ENCODE measurements around the gene C20orf173.

C20orf173 gene

DNA sequence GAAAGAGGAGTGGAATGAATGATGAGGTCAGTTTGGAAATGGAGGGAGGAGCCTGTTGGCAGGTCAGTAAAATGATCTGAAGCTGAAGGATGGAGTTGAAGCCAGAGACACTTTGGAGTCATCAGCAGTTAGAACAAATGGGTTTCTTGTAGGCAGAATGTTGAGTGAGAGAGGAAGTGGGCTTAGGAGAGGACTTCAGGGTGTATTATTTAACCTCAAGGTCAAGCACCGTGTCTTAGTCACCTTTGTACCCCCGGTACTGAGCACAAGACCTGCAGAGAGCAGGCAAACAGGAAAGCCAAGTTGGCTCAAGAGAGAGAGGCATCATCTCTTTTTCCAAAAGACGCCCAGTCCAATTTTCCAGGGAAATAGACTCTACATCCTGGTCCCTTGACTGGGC lies 23.3 kb downstream of the C20orf173 start:
- DNase-seq: no peak

DNA sequence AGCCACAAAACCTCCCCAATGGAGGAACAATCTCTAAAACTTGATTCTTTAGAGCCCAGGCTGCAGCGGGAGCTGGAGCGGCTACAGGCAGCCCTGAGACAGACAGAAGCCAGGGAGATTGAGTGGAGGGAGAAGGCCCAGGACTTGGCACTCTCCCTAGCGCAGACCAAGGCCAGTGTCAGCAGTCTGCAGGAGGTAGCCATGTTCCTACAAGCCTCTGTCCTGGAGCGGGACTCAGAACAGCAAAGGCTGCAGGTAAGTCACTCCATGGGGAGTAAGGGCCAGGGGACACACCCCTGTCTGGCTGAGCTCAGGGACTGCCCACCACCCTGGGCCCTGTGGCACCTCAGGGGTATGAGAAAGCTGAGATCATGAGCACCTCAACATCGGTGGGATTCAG lies 24.7 kb downstream of the C20orf173 start:
- DNase-seq: no peak

DNA sequence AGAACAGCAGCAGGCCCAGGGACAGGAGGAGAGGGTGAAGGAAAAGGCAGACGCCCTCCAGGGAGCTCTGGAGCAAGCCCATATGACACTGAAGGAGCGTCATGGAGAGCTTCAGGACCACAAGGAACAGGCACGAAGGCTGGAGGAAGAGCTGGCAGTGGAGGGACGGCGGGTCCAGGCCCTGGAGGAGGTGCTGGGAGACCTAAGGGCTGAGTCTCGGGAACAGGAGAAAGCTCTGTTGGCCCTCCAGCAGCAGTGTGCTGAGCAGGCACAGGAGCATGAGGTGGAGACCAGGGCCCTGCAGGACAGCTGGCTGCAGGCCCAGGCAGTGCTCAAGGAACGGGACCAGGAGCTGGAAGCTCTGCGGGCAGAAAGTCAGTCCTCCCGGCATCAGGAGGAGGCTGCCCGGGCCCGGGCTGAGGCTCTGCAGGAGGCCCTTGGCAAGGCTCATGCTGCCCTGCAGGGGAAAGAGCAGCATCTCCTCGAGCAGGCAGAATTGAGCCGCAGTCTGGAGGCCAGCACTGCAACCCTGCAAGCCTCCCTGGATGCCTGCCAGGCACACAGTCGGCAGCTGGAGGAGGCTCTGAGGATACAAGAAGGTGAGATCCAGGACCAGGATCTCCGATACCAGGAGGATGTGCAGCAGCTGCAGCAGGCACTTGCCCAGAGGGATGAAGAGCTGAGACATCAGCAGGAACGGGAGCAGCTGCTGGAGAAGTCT lies 25.5 kb downstream of the C20orf173 start:
- DNase-seq: no peak

DNA sequence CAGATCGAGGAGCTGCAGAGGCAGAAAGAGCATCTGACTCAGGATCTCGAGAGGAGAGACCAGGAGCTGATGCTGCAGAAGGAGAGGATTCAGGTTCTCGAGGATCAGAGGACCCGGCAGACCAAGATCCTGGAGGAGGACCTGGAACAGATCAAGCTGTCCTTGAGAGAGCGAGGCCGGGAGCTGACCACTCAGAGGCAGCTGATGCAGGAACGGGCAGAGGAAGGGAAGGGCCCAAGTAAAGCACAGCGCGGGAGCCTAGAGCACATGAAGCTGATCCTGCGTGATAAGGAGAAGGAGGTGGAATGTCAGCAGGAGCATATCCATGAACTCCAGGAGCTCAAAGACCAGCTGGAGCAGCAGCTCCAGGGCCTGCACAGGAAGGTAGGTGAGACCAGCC lies 26.2 kb downstream of the C20orf173 start:
- DNase-seq: no peak

DNA sequence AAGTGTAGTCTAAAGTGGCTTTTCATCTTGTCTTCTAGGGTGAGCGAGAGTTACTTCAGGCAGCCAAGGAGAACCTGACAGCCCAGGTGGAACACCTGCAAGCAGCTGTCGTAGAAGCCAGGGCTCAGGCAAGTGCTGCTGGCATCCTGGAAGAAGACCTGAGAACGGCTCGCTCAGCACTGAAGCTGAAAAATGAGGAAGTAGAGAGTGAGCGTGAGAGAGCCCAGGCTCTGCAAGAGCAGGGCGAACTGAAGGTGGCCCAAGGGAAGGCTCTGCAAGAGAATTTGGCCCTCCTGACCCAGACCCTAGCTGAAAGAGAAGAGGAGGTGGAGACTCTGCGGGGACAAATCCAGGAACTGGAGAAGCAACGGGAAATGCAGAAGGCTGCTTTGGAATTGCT lies 27.1 kb downstream of the C20orf173 start:
- no peak for DNase-seq

DNA sequence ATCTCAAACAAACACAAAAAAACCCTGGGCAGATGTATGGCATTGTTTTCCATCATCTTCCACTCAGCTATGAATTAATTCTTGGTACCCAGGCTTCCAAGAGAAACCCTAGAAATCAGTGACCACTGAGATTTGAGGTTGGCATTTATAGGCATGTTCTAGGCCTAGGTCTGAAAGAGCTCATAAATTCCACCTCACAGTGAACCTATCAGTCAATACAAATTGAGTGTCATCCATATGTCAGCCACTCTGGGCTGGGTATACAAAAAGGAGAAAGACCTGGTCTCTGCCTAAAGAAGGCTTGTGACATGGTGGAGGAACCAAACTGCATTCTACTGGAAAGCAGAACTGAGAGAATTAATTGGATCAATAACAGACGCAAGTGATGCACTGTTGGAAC lies 30.2 kb downstream of the C20orf173 start:
- no peak for DNase-seq

DNA sequence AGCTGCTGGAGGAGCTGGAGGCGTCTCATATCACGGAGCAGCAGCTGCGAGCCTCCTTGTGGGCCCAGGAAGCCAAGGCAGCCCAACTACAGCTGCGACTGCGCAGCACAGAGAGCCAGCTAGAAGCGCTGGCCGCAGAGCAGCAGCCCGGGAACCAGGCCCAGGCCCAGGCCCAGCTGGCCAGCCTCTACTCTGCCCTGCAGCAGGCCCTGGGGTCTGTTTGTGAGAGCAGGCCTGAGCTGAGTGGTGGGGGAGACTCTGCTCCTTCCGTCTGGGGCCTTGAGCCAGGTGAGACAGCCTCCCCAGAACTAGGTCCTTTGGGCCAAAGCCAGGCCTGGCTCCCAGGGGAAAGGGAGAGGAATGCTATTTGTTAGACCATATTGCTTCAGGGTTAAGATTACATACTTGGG lies 31.7 kb downstream of the C20orf173 start:
- no peak for DNase-seq

DNA sequence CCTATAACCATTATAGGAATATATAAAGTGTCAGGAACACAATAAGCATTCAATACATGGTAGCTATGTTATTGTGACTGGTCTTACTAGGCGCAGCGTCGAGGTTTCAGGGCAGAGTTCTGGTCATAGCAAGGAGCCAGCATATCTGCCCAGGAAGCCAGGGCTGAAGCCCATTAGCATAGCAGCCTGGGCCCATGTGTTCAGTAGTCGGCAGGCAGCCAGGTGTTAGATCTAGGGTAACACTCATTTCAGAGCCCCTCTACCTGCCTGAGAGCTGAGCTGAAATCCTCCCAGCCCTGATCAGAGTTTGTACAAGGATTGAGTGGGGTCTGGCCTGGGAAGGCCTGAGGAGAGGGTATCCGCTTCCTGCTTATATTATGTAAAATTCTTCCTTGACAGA lies 32.1 kb downstream of the C20orf173 start:
- DNase-seq: no peak

DNA sequence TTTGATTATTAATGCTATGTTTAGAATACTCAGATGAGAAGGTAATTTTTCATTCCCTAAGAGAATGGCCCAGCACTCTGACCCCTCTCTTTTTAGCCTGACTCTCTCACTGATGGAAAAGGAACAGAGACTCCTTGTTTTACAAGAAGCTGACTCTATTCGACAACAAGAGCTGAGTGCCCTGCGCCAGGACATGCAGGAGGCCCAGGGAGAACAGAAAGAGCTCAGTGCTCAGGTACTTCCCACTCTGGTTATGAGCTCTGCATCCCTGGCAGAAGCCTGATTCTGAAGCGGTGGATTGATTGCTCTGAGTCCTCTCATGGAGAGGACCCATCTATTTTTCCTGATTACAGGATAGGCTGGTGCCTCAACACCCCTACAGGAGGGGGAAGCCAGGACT lies 33.0 kb downstream of the C20orf173 start:
- no peak for DNase-seq

DNA sequence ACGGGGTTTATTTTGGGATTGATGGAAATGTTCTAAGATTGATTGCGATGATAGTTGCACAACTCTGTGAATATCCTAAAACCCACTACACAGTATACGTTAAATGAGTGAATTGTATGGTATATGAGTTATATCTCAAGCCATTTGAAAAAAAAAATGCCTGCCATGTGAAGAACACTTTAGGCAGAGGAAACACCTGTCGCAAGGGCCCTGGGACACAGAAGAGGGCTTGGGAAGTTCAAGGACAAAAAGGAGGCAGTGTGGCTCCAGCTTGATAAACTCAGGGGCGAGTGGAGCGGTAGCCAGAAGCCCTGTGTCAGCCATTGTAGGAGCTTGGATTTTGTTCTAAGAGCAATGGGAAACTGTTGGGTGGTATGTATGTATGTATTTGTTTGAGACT lies 37.1 kb downstream of the C20orf173 start:
- no peak for DNase-seq

DNA sequence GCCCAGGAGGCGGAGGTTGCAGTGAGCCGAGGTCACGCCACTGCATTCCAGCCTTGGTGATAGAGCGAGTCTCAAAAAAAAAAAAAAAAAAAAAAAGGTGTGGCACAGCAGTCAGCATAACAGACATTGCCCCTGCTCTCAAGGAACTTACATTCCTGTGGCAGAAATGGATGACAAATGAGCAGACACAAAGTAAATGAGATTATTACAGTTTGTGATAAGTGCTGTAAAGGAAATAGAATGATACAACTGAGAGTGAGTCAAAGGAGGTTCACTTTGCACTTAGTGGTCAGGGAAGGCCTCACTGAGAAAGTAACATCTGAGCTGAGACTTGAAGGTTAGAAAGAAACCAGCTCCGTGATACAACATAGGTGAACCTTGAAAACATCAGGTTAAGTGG lies 37.6 kb downstream of the C20orf173 start:
- DNase-seq: no peak

DNA sequence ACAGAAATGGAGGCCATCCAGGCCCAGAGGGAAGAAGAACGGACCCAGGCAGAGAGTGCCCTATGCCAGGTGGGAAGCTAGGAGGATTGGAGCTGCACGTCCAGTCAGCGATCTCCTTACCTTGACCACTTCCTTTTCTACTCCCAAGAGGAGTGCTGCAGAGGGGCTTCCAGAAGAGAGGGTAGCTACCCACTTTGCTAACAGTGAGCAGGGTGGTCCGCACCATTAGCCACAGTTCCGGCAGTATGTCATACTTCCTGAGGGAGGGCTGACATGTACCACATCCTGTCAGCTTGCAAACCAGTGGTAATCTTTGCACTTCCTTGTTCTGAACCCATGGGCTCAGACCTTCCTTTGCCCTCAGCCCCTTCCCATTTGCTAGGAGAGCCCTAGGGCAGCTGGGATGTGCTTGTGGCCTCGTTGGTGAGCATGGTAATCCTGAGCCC lies 38.7 kb downstream of the C20orf173 start:
- no peak for DNase-seq

DNA sequence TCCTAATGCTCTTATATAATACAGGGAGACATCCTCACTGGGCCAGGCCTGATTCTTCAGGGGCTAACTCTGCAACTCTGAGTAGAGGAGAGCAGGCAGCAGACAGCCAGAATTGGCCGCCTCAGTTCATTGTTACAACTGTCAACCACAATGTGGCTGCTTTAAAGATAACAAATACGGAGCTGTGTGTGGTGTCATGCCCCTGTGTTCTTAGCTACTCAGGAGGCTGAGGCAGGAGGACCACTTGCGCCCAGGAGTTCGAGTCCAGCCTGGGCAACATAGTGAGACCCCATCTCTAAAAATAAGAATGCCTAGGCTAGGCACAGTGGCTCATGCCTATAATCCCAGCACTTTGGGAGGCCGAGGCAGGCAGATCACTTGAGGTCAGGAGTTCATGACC lies 39.7 kb downstream of the C20orf173 start:
- no peak for DNase-seq

DNA sequence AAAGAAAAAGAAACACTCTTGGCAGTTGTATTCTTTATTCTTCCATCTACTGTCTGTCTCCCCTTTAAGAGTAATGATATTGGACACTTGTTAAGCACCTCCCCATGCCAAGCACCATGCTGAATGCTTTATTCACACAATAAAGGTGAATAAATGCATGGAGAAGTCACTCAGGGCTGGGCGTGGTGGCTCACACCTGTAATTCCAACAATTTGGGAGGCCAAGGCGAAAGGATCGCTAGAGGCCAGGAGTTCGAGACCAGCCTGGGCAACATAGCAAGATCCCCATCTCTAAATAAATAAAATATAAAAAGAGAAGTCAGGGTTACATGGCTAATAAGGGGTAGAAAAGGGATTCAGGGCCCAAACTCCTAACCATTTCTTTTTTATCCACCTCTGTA lies 42.0 kb downstream of the C20orf173 start:
- no peak for DNase-seq

DNA sequence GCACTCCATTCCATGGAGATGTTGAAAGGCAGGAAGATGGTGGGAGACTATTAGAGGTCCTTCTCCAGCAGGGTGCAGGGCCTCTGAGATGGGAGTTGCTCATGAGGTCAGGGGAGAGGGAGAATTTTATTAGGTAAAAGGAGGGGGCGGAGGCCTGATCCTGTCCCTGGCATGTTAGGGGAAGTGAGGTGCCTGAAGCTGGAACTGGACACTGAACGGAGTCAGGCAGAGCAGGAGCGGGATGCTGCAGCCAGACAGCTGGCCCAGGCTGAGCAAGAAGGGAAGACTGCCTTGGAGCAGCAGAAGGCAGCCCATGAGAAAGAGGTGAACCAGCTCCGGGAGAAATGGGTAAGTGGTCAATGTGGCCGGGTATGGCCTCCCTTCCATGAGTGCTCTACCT lies 49.7 kb downstream of the C20orf173 start:
- no peak for DNase-seq

DNA sequence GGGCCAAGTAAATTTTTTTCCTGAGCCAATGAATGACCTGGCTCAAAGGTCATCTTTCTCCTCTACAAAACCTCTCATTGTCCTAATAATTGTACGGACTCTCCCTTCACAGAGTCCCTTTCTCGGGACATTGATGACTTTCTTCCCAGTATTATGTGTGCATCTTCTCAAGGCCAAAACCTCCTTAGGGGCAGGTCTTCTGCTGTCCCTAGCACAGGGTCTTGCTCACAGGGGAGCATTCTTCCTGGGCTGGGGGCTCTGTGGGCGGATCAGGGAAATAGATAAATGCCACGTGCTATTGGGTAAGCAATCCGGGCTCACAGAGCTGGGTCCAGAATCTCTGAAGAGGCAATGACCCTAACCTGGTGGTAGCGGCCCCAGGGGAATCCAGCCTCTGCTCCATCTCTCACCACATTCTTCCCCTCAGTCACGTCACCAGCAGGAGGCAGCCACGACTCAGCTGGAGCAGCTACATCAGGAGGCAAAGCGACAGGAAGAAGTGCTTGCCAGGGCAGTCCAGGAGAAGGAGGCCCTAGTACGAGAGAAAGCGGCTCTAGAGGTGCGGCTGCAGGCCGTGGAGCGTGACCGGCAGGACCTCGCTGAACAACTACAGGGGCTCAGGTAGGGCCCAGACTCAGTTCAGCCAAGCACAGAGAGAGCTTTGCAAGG lies 50.5 kb downstream of the C20orf173 start:
- peak in 1 of 2 experiments; percentile 10 for DNase-seq

Data from NCI-H2081 (cell line).